ENCODE data around the gene ADI1.

The ADI1 gene

DNA sequence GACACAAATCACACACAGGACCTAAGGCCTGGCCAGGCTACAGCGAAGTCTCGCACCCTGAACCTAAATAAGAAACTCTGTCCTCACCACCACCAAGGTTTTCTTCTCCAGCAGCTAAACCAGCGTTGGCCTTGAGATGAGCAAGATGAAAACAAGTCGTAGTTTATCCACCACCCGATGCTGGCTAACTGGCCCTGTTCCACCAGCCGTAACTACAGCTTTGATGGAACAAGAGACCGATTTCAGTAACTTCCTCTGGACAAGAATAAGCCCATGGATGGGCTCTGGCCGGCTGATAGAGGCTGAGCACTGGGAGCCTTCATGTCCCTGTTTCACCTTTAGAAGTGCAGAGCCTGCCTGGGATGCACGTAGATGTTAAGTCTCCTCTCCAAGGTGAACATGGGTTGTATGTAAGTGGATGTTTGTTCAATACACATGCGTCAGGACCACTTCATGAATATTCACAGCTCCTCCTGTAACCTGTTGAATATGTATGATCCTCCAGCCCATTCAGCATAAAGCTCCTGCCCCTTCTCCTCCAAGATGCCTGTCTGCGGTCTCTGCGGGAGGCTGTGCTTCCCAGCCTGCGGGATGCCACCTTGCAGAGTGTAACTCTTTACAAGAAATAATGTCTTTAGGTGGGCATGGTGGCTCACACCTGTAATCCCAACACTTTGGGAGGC is 24.2 kb downstream of the ADI1 start:
- TF ChIP-seq, protein P1, sequence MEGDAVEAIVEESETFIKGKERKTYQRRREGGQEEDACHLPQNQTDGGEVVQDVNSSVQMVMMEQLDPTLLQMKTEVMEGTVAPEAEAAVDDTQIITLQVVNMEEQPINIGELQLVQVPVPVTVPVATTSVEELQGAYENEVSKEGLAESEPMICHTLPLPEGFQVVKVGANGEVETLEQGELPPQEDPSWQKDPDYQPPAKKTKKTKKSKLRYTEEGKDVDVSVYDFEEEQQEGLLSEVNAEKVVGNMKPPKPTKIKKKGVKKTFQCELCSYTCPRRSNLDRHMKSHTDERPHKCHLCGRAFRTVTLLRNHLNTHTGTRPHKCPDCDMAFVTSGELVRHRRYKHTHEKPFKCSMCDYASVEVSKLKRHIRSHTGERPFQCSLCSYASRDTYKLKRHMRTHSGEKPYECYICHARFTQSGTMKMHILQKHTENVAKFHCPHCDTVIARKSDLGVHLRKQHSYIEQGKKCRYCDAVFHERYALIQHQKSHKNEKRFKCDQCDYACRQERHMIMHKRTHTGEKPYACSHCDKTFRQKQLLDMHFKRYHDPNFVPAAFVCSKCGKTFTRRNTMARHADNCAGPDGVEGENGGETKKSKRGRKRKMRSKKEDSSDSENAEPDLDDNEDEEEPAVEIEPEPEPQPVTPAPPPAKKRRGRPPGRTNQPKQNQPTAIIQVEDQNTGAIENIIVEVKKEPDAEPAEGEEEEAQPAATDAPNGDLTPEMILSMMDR (IDR thresholded peaks at IDR 0.05) = no peak

DNA sequence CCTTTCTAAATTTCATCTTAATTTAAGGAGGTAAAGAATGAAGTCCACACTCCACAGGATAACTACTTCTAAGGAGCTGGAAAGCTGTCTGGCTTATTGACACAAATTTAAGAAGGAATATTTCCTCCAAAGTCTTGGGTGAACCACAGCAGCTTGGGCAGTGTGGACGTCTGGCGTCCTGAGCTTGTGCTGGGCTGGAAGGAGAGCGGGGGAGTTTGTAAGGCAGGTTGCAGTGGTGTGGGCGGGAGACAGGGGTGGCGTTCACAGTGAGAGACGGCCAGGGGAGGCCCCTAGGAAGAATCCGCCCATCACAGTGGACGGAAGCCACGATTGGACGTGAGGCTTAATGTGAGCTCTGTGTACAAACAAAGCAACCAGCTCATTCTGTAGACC is 25.7 kb downstream of the ADI1 start:
- TF ChIP-seq, protein P1 (IDR thresholded peaks at IDR 0.05) = no peak

DNA sequence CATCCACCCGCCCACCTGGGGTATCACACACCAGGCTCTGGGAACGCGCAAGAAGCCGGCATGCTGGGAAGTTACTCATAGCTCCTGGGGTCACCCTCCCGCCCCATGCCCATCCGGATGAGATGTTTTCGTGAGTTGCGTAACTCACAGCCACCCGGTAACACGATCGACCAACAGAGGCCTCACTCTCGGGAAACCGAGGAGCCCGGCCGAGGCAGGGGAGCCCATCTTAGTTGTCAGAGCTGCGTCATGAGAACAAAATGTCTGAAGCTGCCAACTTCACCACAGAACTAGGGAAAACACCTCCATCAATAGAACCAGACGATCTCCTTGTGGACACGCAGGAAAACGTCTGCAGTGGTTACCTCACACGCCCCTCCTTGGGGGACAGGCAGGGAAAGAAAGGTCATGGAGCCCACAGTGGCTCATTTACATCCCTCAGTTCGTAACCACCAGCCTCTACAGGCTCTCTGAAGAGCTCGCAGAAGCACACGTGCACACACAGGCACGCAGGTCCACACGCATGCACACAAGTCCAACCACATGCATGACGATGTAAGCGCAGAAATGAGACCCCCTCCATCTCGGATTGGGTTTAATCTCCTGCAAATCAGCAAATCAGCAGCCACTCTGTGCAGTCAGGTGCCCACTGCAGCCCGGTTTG is 26.2 kb downstream of the ADI1 start:
- TF ChIP-seq, protein P1 (IDR thresholded peaks at IDR 0.05) = no peak

DNA sequence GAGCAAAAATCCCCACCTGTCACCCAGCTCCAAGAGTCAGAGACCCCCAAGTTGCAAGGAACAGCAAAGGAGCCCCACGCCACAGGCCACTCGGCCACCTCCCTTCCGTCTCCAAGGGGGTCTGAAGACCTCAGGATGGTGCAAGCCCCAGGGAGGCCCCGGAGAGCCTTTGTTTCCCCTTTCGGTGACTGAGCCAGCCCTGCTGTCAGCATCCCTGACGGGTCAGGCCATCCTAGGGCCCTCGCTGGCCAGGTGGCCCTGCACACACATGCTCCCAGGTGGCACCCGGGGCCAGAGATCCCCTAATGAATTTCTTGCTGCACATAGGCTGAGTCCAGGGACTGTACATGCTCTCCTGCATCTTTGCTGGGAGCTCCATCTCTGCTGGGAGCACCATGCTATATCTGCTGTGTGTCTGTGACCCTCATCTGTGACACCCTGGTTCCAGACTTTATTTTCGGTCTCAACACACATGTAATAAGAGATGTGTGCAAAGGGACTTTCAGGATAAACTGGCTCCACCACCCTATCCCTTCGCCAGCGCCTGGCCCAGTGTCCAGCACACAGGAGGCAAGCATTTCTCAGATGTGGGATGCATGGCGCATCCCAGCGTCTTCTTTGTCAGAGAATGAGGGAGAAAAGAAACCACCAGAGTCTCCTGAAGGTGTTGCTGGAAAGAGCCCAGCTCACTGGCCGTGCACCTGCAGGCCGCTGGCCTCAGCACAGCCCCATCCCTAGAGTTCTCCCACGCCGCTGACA is 27.4 kb downstream of the ADI1 start:
- TF ChIP-seq, protein P1 (IDR thresholded peaks at IDR 0.05) = no peak

DNA sequence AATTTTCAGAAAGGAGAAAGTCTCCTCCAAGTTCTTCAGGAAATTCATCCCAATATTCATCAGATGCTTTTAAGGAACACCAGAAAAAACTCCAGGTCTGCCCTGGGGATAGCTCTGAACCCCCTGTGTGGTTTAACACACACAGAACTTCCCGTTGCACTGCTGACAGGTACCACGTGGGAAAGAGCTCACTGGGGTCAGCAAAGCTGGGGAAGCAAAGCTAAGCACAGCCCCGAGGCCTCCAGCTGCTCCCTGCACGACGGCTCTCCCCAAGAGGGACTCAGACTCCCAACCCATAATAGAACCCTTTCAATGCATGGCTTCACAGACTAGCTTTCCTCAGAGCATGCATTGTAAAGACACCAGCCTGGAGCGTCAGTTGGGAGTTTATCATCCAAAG is 28.0 kb downstream of the ADI1 start:
- TF ChIP-seq, protein P1 (IDR thresholded peaks at IDR 0.05) = no peak

DNA sequence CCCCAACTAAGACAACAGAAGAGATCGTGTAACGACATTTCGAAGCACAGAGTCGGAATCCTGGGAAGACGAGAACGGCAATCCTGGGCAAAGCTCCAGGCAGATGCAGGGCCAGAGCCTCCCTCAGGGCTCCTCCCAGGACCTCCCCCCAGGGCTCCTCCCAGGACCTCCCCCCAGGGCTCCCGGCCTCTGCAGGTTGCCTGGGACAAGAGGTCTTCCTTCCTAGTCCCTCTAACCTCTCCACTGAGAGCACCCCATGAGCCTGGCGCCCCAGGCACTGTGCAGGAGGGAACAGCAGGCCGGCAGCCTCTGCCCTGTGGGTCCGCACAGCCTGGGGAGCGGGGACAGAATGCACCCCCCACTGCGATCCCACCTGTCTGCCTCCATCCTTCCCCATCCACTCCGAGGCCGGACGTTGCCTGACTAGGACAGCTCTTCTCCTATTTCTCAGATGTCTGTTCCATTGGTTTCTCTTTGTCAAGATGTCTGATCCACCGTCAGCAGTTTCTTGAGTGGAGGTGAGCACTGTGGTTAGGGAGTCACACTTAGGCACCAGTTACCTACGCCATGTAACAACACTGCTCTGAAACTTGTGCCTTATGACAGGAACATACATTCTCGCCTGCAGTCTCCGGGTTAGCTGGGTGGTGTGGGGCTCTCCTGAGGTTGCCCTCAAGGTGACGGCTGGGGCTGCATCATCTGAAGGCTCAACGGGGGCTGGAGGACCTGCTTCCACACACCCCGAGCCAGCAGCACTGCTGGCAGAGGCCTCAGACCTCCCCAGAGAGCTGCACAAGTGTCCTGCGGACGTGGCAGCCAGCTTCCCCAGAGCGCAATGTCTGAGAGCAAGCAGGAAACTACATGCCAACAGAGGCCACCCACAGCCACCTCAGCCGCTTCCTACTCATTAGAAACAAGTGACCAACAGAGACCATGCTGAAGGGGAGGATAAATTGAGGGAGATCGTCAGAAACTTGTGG is 28.9 kb downstream of the ADI1 start:
- TF ChIP-seq, protein P1 (IDR thresholded peaks at IDR 0.05) = no peak

DNA sequence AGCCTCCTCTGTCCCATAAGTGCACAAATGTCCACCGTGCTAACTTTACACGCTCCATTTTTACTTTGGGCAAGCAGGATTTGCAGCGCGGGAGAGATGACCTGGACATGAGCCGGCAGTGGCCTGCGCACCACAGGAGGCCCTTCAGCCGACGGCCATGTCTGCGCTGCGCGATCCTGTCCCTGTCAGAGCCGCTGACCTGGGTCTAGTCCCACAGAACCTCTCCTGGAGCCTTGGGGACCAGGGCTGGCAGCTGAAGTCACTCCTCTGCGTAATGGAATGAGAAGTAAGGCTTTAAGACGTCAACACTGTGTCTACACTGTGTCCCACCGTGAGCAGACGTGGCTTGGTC is 29.6 kb downstream of the ADI1 start:
- TF ChIP-seq, protein P1 (IDR thresholded peaks at IDR 0.05) = no peak

Measured in LNCAP (cell line).